IPS-NIHi7 (cell line): ENCODE measurements around the gene NRXN3.
A peak's percentile ranks its signal among the peaks of the same experiment; 100 is the strongest.

Source experiments
- DNase-seq: peaks from one replicate; pipeline ENCODE4 v3.0.0; 2012; ENCODE audit warnings: mixed read lengths; ENCODE audit errors: extremely low spot score

Gene NRXN3

DNA sequence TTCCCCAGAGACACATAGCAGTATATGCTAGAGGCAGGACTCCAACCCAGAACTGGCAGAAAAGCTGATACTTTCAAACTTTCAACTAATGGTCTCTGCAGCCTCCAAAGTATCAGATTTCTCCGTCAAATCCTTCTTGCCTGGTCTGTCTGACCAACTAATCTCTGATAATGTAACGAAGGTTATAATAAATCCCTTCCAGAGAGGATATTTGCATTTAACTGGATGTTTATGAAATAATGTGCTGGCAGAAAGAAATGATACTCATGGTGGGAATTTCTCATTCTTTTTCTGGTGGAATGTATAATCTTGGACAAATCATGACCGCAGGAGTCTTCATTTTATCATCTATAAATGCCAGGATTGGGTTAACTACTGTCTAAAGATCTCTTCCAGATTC, 1180.8 kb downstream of the NRXN3 start:
- no peak for DNase-seq

DNA sequence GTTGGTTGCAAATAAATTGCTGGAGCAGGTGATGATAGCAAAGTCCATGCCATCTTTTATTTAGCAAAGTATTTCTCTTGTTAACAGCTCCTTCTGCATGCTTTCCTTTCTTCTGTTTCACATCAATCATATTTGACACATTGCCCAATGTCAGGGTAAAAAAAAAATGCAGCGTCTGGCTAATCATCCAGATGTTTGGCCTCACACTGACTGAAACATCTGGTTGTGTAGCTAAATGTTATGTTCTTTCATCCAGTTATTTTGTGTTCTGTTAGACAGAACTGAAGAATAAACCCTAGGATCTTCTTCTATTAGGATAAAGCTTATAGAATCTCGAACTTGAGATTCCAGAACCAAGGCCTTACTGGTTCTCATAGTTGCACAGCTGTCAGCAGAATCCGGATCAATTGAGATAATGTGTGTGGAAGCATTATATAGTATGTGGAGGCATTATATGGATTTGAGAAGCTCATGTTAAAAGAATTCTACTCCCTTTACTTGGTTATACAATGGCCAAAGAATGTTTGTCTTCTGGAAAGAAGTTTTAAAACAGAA, 1182.0 kb downstream of the NRXN3 start:
- no peak for DNase-seq

DNA sequence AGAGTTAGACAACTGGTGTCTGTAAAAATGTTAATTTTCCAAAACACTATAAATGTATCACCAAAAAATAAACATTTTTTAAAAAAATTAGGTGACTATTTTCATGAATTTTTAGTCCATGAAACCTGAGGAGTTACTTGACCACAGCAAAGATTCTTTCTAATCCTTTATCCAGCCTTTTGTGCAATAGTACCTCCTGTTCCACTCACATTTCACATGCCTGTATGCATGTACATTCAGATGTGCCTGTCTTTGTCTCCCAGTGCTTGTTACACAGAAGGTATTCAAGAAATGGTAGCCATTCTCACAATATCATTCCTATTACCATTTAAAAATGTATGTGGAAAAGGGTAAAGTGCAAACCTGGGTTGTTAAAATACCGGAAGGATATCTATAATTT, 1184.2 kb downstream of the NRXN3 start:
- DNase-seq = no peak

DNA sequence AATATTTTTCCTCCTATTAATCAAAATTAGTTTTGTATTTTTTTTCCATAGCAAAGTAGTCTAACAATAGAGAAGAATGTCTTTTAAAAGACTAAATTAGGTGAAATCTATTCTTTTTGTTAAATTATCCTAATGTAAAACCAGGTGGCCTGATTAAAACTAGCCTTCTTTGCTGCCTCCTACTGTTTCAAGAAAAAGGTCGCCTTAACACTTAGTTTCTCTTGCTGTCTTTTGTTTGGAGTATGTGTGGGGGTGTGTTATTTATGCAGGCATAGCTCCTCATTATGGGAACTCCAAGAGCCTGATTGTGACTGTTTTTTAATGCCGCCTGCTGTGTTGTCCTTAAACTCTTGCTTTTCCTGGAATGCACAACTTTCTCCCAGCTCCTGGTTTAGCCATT, 1185.9 kb downstream of the NRXN3 start:
- DNase-seq = peak; percentile 56

DNA sequence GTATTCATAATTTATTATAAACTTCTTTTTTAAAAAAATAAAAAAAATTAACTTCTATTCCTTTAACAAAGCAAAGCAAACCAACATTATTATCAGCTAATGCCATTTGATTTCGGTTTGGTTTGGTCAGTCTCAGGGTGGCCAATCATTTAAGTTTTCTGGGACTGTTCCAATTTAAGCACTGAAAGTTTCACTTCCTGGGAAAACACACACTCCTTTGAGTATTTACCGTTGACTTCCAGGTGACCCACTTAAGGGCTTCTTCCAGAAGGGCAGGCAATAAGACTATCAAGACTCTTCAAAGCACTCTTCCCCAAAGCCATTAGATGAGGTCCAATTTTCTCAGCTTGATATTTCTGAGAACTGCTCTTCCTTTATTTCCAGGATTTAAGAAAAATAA, 1187.1 kb downstream of the NRXN3 start:
- DNase-seq = no peak

DNA sequence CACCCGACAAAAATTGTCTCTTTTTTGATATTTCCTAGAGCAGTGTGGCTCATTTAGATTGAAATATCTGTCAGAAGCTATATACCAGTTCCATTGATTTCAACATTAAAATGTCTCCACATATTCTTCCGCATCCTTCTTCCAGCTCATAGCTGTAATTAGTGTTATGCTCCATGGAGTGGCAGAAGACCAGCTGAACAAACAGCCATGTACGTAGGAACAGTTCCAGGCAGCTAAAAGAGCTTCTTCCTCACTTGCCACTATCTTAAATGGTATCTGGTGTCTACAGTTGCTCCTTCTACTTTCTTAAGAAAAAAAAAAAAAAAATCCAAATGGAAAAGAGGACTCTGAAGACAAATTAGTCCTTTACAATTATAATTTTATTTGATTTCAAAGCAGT, 1193.1 kb downstream of the NRXN3 start:
- DNase-seq = no peak

DNA sequence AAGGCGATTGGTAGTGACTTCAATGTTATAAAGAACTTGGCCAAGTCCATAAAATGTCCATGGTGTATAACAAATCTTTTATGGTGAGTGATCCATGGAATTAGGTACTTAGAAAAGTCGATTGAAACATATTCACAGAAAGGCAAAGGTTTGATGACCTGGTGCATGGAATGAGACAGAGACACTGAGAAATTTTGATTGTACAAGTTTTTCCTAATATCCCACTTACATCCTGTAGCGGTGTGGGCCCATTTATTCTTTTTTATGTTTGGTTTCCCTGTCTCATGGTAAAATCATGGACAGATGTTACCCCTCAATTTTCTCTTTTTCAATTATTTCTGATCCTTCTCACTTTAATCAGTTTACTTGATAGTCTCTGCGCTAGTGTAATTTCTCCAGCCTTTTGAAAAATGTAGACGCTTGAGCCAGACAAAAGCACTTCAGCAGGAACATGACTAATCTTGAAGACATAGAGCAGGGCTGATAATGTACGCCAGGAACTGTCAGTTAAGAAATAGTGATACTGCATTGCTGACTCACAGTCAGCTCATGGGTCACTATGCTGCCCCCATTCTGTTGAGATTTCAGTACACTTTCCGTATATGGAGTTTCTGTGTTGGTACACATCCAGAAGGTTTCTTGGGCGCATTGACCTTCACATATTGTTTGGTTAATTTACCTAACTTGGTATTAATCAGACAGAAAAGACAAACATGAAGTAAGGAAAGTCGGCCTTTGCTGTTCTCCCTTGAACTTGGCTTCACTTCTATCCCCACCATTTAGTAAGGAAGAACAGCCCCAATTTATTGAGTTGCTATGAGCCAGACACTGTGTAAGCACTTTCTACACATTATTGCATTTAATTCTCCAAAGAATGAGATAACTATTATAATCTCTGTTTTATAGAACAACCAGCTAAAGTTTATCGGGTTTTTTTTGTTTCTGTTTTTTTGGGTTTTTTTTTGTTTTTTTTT, 1199.5 kb downstream of the NRXN3 start:
- peak; percentile 13 for DNase-seq

DNA sequence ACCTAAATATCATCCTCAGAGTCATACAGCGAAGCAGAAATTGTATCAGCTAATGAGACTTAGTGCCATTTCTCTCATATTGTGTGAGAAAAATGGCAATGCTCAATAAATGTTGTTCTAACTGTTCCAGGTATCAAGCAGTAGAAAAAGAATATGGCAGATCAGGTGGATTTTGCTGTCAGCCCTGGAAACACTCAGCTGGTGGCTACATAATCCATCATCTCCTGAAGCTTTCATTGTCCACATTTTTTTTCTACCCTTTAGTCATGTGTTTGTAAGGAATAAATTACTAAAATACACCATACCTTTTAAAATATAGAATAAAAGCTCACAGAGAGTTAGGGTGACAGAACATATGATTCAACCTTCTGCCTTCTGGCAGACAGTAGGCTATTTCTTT, 1200.8 kb downstream of the NRXN3 start:
- no peak for DNase-seq

DNA sequence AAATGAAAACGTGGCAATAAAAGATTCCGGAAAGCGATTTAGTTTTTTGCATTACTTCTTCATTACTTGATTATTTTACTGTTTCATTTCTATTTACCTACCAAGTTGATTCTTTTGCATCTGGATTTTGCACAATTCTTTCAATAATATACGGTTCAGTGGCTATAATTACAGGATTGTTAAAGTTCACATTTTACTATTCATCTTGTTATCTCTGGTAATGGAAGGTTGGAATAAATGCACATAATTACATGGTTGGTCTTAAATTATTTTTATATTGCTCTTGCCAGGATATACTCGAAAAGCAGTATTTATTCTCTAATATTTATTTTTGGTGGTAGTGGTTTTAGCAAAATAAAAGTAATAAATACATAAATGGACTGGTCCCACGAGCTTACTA, 1203.3 kb downstream of the NRXN3 start:
- DNase-seq = no peak

DNA sequence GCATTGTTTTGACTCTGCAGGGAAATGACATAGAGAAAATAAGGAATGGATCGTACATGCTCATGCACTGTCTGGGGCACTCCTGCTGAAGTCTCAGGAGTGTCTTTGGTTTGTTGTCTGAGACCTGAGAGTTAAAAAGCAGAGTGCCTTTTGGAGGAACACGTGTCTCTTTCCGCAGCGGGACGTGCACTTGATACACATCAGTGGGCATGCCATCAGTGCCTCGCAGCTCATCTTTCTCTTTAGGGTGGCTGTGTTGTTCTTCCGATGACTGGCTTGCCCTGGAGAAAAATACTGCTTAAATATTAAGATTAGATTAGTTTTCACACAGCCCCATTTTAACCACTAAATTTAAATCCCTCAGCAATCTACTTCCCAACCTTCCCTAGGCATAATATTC, 1205.2 kb downstream of the NRXN3 start:
- no peak for DNase-seq

DNA sequence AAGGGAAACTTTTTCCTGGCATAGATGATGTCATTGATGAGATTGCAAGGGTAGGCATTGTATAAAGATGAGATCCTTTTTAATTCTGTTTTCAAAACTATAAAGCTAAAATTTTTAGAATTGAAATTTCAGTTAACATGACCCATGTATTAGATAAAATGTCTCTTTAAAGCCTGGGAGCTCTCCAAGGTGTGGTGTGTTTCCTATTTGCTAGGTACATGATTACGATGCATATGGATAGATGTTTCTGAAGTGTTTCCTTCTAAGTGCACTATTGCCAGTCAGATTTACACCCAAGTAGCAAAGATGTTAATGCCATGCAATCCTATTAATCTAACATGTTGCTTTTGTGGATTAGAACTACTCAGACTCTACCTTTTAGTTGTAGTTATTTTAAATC, 1206.4 kb downstream of the NRXN3 start:
- DNase-seq = no peak

DNA sequence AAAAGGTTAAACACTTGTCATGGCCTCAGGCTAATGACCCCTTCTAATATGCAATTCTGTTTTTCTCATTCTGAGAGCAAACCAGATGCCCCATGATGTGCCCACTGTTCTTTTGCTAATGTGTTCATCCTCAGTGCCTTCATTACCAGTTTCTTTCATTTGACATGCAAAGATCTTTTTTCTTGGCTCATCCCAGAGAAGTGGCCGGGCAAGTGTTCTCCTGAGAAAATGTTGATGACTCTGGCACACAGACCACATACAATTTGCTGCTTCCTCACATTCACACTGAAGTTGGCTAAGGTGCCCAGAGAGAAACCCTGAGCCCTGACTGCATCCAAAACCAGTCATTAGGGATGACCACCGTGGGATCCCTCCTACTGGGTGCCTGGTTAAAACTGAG, 1207.8 kb downstream of the NRXN3 start:
- peak; percentile 22 for DNase-seq

DNA sequence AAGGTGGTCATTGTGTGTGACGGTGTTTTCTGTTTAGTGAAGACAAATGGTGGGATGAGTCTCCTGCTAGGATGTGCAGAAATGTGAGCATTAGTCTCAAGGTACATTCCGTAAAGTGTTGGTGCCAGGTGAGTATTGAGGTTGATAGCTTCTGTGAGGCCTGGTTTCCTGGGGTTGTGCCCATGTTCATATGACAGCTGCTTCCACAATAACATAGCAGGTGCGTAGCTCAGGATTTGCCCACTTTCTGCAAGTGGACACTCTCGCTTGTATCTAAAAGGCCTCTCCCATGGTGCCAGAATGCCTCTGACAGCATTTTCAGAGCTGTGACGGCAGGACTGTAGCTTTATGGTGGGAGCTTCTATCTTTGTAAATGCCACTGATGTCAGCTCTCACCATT, 1209.1 kb downstream of the NRXN3 start:
- DNase-seq = no peak

DNA sequence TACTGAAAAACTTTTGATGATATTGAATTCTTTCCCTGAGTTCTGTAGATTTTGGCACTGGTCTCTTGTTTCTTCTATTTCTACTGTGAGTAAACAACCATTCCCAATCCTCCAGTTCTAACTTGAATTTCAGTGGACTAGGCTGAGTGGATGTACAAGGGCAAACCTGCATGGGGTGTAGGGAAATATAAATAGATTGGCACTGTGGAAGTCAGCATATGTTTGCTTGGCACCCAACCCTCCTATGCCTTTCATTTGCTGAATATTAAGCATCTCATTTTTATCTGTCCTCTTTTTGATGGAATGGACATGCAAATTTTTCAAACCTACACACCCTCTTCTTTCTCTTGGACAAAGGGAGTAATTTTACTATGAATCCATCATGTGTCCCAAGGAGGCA, 1212.9 kb downstream of the NRXN3 start:
- DNase-seq = no peak

DNA sequence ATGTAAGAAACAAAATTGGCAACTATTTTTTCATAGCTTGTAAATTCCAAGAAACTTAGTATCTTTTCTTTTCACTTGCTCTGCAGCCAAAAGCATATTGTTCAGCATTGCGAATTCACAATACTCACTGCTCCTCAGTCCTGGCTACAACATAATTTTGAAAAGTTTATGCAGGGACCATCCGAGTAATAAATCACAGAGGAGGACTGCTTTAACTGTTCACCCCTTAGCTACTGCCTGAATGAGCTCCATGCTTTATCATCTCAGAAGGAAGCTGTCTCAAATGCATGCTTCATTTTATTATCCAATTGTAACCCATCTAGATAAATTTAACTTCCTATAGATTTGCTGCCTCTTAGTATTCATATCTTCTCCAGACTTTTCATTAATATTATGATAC, 1213.3 kb downstream of the NRXN3 start:
- DNase-seq = no peak

DNA sequence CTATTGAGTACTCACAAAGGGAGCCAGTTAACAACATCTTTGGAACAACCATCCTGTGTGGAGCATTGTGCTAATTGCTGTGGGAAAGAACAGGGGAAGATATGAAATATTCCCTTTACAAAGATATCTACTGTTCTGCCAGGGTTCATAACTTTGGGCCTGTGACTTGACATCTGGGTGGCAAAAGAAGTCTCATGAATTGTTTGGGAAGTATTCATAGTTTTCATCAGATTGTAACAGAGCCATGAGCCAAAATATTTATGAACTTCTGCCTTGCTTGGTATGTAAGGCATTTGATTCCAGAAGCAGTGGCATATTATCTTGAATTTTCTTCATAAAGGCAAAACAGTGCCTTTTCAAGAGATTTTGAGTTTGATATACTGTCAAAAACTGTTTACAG, 1224.9 kb downstream of the NRXN3 start:
- no peak for DNase-seq

DNA sequence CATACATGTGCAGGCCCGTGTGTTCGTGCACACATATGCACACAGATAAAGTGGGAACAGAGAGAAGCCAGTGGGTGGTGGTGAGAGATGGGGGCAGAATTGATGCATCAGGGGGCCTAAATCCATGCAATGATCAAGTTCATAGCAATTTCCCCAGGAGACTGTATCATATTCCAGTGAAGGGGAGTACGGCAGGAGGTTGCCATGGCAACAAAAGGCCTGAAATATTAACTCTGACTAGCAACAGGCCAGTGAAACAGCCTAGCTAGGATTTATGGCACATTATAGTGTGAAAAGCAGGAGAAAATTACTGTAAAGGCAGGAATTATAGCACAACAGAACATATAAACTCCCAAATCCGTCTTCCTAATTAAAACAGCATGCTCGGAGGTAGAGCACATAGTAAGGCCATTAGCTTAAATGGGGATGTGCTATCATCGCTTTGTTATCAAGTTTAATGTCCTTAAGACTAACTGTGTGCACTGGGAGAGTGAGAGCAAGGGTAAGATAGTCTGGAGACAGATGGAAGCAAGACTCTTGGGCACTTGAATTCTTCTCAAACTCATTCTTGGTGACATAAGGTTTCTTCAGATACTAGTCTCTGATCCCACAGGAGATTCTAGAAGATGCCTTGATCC, 1234.8 kb downstream of the NRXN3 start:
- no peak for DNase-seq

DNA sequence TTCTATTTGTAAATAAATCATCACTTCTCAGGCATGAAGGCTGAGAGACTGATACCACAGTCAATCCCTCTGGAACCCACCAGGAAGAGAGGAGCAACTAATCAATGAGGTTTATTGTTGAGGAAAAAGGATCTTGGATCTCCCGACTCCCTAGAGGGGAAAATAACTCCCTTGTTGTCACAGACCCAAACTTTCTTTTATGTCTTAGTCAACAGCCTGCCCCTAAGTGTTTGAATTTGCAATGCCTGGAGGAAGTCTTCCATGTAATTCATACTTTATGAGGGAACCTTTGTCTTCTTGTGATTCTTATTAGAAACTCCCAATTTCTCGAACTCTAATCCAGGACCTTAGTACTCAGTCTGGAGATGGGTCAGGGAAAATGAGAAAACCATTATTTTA, 1235.3 kb downstream of the NRXN3 start:
- no peak for DNase-seq

DNA sequence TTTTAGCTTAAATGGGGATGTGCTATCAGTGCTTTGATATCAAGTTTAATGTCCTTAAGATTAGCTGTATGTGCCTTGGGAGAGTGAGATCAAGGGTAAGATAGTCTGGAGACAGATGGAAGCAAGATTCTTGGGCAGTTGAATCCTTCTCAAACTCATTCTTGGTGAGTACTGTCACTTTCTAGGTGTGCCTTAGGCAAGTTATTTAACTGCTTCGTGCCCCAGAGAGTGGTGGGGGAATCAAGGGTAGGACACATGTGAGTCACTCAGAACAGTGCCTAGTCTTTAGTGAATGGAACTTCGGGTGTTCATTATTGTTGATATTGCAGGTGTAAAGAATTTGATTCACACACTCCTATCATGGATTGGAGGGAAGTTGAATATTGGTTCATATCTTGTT, 1237.4 kb downstream of the NRXN3 start:
- peak; percentile 12 for DNase-seq

DNA sequence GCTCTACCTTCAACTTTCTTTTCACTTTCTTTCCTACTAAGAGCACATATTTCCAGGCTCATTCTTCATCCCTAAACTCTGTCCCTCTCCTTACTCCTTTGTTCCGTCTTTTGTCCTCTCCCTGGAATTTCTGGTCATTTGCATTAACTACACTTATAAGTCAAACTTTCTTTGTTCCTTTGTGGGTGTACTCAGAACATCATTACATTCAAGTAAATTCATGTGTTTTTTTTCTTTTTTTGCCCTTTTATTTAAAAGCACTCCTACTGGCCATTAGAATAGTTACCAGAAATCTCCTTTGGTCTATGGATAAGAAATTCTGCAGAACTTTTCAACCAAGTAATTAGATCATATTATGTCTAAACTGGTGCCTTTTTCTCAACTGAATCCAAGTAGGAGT, 1238.5 kb downstream of the NRXN3 start:
- DNase-seq = no peak

DNA sequence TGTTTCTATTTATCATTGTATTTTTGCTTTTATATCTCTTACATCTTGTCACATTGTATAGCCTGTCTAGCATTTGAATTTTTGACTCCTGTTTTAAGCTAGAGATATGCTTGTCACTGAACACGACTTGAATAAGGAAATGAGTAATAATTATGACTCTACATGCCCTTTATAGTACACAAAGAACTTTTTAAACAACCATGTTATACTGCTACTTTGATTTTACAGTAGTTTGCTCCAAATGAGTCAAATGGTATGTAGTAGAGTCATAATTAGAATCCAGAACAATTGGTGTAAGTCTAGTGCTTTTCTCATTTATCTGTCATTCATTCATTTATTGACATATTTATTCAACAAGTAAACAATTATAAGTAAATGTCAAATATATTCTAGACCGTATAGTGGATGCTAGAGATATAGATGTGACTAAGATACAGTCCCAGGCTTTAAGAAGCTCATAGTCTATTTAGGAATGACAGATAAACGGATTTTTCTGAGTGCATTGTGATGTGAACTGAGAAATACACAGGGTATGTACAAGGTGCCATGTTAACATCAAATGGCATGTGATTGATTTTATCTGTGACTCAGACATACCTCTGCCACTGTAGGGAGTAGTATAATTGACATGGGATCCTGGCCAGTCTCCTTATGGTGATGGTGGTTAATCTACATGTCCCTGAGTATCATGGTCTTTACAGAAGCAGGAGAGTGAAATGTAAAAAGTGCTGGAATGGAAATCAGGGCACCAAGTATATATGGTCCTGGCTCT, 1241.4 kb downstream of the NRXN3 start:
- DNase-seq = no peak

DNA sequence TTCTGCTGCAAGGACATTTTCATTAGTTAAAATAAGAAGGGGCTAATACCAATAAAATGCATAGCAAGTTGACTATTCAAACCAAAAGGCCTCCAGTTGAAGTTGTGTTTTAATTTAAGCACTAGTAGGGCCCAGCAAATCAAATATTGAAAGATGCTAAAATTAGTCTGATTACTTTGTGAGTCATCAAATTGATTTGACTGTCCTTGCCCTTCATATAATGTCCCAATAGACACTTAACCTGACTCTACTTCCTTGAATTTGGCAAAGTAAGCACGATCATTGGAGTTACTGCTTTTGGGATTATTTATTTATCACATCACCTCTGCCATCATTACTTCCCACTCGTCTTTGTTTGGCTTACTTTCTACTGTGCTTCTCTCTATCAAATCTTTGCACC, 1242.6 kb downstream of the NRXN3 start:
- DNase-seq = no peak
